A549 (cell line): ENCODE data around the gene SPDYE17.
"Not testable (repeated sequence)": the region's sequence is repeated elsewhere in the genome, so short reads cannot be mapped to it uniquely, and the experiment has no call there.

Experiments
- CEBPB ChIP-seq, 2 experiments: fragments of >200 bp in 1 of 2; sonication (Bioruptor Twin) in 1 of 2; formaldehyde crosslinking in 1 of 2; IDR thresholded peaks; 2 replicates each; pipeline ENCODE4 v1.6.1; 2012 to 2016
- EP300 ChIP-seq, 2 experiments: fragments of >200 bp; sonication (Bioruptor Twin); formaldehyde crosslinking; IDR thresholded peaks; 2 replicates in 1 of 2; 3 replicates in 1 of 2; pipeline ENCODE4 v1.6.1; 2016 to 2017
- RNF2 ChIP-seq: fragments of 200-600 bp; sonication (generic); IDR thresholded peaks from 2 replicates; pipeline ENCODE4 v1.6.1; 2016; ENCODE audit warnings: low read depth, mild to moderate bottlenecking, antibody characterized with exemption, moderate library complexity, borderline replicate concordance

GRCh38 chr7:76983333-76983732, 48.8 kb downstream of the SPDYE17 start:
- not testable (repeated sequence) for TF ChIP-seq EP300 (IDR thresholded peaks at IDR 0.05); CEBPB (IDR thresholded peaks at IDR 0.05); RNF2
